ENCODE measurements around the gene RPS27L. TPM values are rescaled to one million over a fixed set of nuclear protein-coding genes. Genes with fewer than 3 reads are reported as not detected.
A peak's percentile ranks its signal among the peaks of the same experiment; 100 is the strongest.
"Not testable (repeated sequence)": the region's sequence is repeated elsewhere in the genome, so short reads cannot be mapped to it uniquely, and the experiment has no call there.

RPS27L gene
- total RNA-seq, 1 donor from 2014 or later: 111 TPM

DNA sequence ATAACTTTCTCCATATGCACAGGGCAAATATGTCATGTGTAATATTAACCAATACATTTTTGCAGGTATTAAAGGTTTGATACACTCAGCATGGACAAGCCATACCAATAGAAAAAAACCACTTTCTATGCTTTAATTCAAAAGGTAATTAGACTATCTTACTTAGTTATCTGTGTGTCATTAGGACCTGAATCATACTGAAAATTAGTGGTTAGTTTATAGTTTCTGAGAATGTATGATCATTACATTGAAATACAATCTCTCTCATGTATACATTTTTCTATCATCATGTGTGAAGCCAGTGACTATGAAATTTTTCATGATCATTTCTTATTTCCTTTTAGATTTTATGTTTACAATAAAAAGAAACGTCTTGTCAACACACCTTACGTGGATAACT lies 16.3 kb downstream of the RPS27L start:
- DNase-seq (ENCODE audit: low spot score): no peak

DNA sequence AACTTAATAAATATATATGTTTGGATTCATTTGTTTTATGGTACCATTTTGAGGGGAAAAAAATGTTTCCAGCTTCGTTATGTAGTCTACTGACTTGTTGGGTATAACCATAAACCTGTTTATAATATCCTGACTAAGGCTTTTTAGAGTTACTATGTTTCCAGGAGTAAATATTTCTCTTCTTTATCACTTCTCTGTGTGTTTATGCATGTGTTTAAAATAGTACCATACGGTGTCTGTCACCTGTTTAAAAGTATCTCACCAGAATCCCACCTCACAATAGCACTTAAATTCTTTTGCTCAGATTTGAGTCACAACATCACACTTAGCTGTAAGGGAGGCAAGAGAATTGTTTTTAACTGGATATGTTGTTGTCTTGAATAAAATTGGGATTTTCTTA lies 20.5 kb downstream of the RPS27L start:
- DNase-seq (ENCODE audit: low spot score): no peak

DNA sequence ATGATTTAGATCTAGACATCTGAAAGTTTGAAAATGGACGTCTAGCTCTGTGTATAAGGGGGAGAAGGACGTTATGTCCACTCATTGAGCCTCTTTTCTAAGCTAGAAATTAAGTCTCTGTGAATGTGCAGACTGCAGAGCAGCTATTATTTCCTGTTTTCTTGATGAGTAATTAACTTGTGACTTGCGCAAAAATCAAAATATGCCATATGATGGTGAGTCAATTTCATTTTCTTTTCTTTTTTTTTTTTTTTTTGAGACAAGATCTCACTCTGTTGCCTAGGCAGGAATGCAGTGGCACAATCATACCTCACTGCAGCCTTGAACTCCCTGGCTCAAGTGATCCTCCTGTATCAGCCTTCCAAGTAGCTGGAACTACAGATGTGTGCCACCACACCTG lies 21.5 kb downstream of the RPS27L start:
- DNase-seq (ENCODE audit: low spot score): no peak

DNA sequence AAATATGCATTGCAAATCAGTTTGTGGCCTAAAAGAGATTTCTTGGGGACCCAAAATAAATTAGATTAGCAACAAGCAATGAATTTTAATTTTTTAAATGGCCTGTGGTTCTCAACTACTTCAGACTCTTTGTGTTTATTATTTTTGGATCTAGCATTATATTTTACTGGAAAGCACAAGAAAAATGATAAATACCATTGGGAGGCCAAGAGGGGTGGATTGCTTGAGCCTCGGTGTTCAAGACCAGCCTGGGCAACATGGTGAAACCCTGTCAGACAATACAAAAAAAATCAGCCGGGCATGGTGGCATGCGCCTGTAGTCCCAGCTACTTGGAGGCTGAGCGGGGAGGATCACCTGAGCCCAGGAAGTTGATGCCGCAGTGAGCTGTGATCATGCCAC lies 22.0 kb downstream of the RPS27L start:
- DNase-seq (ENCODE audit: low spot score): no peak

DNA sequence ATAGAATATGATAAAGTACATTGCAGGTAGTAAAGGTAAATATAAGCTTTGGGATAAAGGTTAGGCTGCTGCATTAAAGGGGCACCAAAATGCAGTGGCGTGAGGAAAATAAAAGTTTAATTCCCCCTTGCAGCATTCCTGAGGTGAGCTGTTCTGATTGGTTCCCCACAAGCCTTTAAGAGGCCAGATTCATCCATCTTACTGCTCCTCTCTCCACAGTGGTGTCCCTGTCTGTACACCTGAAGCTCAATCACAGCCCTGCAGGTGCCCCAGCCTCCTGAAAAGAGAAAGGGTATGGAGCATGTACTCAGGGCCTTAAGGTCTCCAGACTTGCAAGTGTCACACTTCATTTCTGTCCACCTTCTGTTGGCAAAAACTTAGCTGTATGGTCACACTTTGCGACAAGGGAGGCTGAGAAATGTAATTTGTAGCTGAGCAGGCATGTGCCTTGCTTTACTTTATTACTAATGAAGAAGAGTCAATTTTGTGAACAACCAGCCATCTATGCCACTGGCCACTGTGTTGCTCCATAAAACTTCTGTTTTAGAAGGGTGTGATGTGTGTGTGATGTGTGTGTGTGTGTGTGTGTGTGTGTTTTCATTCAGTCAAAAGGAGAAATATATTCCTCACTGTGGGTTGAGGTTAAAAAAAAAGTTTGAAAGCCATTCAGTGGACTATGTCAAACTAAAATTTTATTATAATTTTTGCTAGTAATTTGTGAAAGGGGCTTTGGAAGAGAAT lies 22.9 kb downstream of the RPS27L start:
- no peak for DNase-seq (ENCODE audit: low spot score)

DNA sequence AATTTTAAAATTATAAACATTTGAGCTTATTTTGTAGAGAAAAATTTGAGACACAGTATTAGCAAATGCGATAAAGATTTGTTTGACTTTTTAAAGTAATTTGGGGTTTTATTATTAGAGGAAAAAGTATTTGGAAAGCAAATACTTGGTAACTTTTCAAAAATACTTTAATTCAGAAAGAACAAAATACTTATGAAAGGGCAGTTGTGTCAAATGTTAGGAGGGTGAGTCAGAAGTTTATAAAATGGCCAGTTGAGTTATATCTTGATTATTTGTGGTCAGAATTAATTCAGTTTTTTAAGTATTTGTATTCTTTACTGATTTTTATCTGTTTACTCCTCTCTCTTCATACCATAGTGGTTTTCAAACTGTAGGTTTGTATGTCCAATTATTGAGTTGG lies 23.5 kb downstream of the RPS27L start:
- no peak for DNase-seq (ENCODE audit: low spot score)

DNA sequence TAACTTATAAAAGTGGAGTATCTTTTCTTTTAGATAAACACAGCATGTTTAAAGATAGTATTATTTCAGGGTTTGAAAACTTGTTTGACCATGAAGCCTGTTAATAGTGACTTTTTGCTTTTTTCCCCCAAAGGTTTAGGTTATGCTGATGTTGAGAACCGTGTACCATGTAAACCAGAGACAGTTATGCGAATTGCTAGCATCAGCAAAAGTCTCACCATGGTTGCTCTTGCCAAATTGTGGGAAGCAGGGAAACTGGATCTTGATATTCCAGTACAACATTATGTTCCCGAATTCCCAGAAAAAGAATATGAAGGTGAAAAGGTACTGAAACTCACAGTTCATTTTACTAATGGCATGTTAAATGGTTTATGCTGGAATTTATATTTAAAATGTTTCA lies 30.6 kb downstream of the RPS27L start:
- no peak for DNase-seq (ENCODE audit: low spot score)

DNA sequence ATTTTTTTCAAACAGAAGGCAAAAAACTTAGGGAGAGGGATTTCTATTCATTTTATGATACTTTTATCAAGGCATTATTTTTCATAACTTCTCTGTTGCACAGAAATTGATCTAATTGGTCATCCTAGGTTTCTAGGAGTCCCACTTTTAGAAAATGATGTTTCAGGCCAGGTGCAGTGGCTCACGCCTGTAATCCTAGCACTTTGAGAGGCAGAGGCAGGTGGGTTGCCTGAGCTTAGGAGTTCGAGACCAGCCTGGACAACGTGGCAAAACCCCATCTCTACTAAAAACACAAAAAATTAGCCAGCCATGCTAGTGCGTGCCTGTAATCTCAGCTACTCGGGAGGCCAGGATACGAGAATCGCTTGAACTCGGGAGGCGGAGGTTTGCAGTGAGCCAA lies 32.8 kb downstream of the RPS27L start:
- no peak for DNase-seq (ENCODE audit: low spot score)

DNA sequence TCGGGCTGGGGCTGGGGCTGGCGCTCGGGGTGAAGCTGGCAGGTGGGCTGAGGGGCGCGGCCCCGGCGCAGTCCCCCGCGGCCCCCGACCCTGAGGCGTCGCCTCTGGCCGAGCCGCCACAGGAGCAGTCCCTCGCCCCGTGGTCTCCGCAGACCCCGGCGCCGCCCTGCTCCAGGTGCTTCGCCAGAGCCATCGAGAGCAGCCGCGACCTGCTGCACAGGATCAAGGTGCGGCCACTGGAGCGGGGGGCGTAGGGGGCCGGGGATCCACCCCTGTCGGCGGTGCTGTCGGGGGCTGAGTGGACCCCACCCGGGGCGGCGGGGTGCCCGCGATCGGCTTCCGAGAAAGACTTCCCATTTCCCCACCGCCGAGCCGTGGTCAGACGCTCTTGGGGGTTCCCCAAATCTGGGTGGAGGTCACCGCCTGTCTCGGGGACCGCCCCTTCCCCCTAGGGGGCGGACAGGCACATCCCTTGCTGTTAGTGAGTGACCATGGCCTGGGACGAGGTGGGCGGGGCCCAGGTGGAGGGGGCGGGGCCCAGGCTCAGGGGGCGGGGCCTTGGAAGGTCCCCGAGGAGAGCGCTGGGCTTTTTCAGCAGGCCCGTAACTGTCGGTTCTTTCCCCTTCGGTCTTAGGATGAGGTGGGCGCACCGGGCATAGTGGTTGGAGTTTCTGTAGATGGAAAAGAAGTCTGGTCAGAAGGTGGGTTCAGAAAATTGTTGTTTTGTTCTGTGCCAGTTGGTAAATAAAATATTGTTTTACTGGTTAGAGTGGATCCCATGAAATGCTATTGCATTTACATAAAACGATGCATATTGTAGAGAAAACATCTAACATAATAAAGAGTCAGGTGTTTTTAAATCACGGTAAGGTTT lies 35.0 kb downstream of the RPS27L start:
- peak; percentile 90 for DNase-seq (ENCODE audit: low spot score)

DNA sequence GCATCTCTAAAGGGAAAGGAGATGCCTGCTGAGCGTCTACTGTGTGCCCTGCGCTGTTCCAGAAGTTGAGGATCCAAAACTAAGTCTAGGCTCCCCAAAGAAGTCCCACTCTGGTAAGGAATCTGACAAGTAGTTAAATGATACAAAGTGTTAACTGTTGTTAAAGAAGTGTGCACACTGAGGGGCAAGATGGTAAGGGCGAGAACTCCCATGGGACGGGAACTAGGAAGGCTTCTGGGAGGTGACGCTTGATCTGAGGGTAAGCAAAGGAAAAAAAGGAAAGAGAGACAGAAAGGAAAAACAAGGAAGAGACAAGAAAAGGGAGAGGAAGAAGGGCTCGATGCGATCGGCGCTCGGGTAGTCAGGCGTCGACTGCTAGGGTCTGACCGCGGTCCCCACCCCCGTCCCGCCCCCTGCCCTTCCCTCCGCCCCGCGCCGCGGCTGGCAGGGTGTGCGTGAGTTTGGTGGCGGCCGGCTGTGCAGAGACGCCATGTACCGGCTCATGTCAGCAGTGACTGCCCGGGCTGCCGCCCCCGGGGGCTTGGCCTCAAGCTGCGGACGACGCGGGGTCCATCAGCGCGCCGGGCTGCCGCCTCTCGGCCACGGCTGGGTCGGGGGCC lies 35.8 kb downstream of the RPS27L start, which contains the start of gene LACTB:
TSS of gene LACTB (plus strand) at position 480 of the 620 bp plus-strand sequence. CDS start at position 491, 11 bp downstream.
- peak; percentile 88 for DNase-seq (ENCODE audit: low spot score)

DNA sequence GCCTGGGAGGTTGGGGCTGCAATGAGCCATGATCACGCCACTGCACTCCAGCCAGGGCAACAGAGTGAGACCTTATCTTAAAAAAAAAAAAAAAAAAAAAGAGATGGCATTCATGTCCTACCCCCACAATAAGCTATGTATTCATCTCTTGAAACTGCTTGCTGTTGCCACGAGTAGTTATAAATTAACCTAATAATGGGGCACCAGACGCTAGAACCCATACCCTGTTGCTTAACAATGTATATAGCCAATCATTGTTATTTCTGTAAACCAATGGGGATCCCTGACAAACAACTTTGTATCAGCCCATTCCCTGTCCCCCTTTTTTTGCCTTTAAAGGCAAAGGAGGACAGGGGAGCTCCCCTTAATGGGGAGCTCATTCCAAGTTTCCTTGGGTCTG lies 38.4 kb downstream of the RPS27L start:
- DNase-seq (ENCODE audit: low spot score): no peak

DNA sequence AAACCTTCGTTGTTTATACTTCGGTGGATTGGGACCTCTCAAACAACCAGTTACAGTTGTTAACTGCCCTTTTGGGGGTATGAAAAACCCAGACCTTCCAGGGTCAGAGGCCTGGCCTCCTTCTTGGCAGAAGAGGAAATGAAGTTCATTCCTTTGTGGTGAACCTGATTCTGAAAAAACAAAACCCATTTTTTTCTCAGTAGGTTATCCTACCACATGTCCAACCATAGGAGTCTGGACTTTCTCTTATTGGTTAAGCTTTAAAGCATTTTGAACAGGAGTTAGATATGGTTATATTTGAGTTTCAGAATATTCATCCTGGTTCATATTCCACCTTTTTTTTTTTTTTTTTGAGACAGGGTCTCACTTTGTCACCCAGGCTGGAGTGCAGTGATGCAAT lies 42.8 kb downstream of the RPS27L start:
- no peak for DNase-seq (ENCODE audit: low spot score)

DNA sequence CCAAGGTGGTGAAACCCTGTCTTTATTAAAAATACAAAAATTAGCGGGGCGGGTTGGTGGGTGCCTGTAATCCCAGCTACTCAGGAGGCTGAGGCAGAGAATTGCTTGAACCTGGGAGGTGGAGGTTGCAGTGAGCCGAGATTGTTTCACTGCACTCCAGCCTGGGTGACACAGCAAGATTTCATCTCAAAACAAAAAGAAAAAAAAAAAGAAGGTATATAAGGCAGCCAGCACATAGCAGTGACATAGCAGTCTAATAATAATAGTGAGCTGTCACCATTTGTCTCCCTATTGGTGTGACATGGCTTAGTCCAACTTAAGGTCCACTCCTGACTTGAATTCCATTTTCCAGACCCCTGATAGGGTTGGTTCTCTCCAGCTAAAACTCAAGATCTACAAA lies 44.4 kb downstream of the RPS27L start:
- DNase-seq (ENCODE audit: low spot score): no peak

DNA sequence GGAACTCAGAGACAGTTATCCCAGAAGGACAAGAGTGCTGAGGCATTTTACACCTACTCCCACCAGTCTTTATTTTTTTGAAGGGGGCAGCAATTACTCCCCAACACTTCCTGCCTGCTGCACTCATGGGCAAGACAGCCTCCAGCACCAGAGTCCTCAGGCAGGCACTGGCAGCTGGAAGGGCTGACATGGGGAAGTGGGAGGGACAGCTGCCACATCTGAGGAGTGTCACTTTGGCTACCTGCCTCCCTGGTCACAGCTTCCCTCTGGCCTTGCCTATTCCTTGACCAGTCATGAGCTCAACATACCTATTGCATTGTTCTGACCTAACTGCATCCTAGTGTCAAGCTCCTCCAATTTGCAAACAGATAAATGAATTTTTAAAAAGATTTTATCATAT lies 45.8 kb downstream of the RPS27L start:
- DNase-seq (ENCODE audit: low spot score): no peak

DNA sequence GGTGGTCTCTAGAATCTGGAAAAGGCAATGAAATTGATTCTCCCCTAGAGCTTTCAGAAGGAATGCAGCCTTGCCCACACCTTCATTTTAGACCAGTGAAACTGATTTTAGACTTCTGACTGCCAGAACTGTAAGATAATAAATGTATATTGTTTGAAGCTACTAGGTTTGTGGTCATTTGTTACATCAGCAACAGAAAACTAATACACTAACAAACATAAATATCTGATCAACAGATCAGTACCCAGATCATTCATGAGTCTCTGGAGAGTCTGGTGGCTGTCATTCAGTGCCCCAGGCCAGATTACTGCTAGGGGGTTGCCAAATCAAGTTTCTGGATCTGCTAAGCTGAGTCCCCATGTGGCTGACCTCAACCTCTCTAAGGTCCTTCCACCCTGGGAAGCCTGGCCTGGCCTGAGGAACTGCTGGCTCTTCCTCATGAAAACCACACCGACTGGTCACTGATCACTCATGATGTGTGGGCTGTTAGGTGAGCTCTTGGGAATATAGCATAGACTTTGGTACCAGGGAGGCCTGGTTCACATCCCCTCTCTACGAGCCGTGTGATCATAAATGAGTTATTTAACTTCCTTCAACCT lies 46.8 kb downstream of the RPS27L start:
- no peak for DNase-seq (ENCODE audit: low spot score)

DNA sequence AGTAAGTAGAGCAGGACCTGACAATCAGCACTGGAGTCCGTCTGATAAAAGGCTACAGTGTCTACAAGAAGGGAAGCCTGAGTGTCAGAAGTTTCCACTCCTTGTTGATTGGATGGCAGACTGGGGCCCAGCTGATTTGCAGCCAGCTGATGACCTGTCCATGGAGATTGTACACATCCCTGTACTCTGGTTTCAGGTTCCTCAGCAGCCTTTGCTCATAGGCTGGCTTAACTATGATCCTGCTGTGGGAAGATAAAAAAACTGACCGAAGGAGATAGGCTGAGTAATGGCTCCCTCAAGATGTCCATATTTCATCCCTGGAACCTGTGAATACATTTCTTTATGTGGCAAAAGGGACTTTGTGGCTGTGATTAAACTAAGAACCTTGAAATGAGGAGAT lies 47.4 kb downstream of the RPS27L start:
- DNase-seq (ENCODE audit: low spot score): no peak

DNA sequence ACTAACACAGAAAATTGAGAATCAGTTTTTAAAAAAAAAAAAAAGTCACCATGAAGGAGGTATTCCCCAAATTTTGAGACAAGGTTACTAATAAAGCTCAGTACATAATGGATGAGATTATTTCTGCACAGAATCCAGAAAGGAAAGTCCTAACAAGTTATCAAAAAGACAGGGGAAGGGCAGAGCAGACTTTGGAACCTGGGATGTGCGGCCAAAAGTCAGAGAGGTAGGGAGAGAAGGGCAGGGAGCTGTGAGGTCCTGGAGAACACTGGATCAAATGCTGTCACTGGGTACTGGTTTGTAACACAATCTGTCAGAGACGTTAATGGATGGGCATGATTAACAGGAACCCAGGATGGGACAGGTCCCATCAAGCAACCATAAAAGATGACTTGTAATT lies 47.8 kb downstream of the RPS27L start:
- no peak for DNase-seq (ENCODE audit: low spot score)

DNA sequence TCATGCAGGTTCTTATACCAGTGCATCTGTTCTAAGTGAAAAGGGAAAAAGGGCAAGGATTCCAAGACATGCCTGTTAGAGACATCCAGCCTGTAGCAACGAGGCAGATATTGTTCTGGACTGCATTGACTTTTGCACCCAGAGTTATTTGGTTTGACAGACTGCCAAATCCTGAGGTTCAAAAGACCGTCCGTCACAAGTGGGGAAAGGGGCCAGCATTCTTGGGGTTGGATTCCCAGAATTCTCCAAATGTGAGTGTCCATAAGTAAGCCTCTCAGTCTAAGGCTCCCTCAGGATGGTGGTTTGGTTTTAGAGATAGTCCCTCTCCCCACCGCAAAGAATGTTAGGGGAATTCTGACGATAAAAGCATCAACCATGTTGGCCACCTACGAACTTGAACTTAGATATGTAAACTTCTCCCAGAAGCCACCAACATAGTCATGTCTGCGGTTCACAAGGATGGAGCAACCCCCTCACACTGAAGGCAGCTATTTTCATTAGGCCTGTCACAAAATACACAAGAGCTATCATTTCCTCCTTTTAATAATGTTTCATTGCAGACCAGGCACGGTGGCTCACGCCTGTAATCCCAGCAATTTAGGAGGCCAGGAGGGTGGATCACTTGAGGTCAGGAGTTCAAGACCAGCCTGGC lies 49.3 kb downstream of the RPS27L start:
- DNase-seq (ENCODE audit: low spot score): peak; percentile 59

DNA sequence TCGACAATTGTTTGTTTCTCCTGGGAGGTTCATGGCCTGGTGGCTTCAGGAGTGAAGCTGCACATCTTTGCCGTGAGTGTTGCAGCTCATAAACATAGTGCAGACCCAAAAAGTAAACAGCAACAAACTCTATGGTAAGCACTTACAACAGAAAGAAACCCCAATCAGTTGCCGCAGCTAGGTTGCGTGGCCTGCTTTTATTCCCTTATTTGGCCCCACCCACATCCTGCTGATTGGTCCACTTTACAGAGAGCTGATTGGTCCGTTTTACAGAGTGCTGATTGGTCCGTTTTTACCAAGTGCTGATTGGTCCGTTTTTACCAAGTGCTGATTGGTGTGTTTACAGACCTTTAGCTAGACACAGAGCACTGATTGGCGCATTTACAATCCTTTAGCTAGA lies 51.9 kb downstream of the RPS27L start:
- DNase-seq (ENCODE audit: low spot score): not testable (repeated sequence)

DNA sequence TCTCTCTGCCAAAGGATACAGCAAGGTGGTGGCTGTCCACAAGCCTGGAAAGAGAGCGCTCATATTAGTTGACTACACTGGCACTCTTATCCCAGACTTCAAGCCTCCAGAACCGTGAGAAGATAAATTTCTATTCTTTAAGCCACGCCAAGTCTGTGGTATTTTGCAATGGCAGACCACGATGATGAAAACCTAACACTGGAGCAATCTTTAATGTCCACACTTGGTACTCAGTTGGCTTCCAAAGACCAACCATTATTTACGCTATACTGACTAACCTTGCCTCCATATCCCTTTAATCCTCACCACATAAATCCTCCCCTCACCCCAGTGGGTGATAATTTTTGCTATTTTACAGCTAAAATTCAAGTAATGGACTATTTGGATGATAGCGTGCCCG lies 52.5 kb downstream of the RPS27L start:
- DNase-seq (ENCODE audit: low spot score): no peak

DNA sequence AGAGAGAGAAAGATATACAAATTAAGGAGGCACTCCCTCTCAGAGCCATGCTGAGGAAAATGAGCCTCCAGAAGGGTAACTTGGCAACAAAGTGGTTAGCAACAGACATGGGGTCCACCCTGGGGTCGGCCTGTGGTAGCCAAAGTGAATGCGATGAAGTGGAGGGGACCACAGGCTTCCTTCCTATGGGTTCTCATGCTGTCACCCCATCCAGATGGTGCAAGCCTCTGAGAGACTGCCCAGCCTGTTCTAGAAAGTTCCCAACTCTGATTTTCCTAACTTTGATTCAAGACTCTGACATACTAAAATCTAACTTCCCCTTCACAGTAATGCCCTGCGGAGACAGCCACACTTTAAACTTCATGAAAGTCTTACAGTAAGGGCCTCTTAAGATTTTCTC lies 53.9 kb downstream of the RPS27L start:
- no peak for DNase-seq (ENCODE audit: low spot score)

DNA sequence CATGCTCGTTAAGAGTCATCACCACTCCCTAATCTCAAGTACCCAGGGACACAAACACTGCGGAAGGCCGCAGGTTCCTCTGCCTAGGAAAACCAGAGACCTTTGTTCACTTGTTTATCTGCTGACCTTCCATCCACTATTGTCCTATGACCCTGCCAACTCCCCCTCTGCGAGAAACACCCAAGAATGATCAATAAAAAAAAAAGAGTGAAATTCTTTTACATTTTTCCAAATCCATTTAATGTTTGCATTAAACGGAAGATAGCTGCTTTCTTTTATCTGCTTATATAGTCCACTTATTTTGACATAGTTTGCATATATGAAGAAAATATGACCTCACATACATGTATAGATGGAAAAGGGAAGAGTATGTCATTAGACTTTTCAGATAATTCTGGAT lies 57.7 kb downstream of the RPS27L start:
- not testable (repeated sequence) for DNase-seq (ENCODE audit: low spot score)

All from ureter (tissue), 1 donor.